Fibroblast of pulmonary artery (primary cell): ENCODE measurements around the gene PI4K2A.
"Not testable (repeated sequence)": the region's sequence is repeated elsewhere in the genome, so short reads cannot be mapped to it uniquely, and the experiment has no call there.

Experiments used
- DNase-seq: peaks from one replicate; pipeline ENCODE4 v3.0.0-alpha.2; 2010; ENCODE audit warnings: low read depth
- H3K4me3 ChIP-seq: replicated peaks from 2 replicates; pipeline ENCODE4 v1.5.1; 2011; ENCODE audit warnings: low read depth, mild to moderate bottlenecking, control low read depth, low read length, moderate library complexity
- TF ChIP-seq, protein P1 (sequence below): IDR thresholded peaks from 2 replicates; pipeline ENCODE4 v1.5.1; 2011; ENCODE audit warnings: mild to moderate bottlenecking, control low read depth, low read length, inconsistent platforms; ENCODE audit errors: missing control alignments

PI4K2A gene

DNA sequence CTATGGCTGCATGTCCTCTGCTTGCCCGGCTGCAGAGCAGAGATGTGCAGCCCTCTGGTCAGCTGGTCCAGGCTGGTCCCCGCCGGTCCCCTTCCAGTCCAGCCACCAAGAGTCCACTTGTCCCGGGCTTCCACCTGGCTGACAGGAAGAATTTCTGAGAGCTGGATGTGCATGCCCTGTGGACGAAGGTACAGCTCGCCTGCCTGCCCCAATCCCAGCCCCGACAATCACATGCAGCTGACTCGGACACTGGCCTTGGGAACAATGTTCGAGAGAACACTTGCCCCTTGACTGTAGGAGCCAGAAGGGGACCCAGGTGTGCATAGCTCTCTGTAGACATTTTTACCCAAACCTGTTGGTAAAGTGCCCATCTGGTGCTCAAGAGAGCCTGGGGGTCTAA lies 34.8 kb downstream of the PI4K2A start:
- H3K4me3 ChIP-seq = no peak overlapping the region
- DNase-seq = no peak
- TF ChIP-seq, protein P1, sequence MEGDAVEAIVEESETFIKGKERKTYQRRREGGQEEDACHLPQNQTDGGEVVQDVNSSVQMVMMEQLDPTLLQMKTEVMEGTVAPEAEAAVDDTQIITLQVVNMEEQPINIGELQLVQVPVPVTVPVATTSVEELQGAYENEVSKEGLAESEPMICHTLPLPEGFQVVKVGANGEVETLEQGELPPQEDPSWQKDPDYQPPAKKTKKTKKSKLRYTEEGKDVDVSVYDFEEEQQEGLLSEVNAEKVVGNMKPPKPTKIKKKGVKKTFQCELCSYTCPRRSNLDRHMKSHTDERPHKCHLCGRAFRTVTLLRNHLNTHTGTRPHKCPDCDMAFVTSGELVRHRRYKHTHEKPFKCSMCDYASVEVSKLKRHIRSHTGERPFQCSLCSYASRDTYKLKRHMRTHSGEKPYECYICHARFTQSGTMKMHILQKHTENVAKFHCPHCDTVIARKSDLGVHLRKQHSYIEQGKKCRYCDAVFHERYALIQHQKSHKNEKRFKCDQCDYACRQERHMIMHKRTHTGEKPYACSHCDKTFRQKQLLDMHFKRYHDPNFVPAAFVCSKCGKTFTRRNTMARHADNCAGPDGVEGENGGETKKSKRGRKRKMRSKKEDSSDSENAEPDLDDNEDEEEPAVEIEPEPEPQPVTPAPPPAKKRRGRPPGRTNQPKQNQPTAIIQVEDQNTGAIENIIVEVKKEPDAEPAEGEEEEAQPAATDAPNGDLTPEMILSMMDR = no peak

DNA sequence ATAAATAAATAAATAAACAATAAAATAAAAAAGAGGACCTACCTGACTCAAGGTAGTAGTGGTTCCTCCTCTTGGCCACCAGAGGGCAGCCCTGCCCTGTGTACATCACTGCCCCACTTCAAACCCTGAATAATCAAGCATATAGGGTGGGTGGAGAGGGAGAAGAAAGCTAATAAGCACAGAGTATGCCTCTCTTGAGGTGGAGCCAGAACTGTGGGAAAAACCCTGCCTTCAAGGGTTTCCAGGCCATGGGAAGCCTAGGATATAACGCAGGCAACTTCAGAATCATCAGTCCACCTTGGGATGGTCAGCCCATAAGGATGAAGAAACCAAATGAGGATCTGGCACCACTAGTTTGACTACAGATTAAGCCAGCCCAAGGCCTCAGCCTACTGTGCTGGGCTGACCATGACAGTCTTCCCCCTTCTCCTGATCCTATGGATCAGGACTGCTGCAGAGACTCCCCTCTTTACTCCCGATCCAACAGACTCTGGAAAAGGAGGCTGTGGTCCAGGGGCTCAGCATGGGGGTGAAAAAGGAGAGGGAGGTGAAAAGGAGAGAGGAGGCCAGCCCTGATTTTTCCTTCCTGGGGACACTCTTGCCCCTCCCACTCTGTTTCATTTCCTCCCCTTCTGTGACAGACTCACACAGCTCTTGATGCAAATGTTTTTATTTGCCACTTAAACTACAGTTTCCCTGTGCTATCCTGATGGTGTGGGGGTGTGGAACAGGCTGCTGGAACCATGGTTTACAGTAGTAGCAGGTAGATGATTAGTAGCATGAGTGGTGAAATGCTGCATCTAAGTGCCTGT lies 36.5 kb downstream of the PI4K2A start:
- DNase-seq = peak; percentile 71
- H3K4me3 ChIP-seq = no peak overlapping the region
- TF ChIP-seq, protein P1 = peak; percentile 88

DNA sequence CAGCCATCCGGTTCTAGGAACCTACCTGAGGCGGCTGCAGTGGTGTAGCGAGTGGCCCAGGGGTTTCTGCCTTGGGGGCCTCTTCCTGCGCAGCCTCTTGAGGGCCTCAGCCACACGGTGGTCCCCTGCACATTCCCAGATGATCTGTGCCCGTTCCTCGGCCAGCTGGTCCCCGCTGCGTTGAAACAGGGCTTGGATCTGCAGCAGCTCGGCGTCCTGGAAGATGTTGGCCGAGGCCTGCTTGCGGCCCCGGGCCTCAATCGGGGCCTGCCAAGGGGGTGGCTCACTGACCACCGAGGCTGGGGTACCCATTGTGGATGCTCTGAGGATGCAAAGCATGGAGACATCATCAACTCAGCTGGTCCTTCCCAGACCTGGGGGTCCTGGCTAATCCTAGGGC lies 39.1 kb downstream of the PI4K2A start:
- H3K4me3 ChIP-seq = no peak overlapping the region
- TF ChIP-seq, protein P1 = no peak
- DNase-seq = no peak

DNA sequence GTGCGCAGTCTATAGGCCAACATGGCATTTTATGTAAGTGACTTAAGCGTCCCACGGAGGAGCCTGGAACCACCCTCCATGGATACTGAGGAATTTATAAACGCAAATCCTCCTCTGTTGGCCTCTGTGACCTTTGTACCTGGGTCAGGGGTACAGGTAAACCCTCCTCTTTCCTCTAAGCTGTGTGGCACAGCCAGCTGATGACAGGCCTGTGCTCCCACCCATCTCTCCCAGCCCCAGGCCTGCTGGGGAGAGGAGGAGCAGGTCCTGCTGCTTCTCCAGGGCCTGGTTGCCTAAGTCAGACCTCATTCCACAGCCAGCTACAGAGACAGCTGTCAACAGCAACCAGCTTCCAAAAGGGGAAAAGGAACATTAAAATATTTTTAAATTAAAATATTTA lies 41.6 kb downstream of the PI4K2A start:
- H3K4me3 ChIP-seq = no peak overlapping the region
- no peak for DNase-seq
- TF ChIP-seq, protein P1 = no peak

DNA sequence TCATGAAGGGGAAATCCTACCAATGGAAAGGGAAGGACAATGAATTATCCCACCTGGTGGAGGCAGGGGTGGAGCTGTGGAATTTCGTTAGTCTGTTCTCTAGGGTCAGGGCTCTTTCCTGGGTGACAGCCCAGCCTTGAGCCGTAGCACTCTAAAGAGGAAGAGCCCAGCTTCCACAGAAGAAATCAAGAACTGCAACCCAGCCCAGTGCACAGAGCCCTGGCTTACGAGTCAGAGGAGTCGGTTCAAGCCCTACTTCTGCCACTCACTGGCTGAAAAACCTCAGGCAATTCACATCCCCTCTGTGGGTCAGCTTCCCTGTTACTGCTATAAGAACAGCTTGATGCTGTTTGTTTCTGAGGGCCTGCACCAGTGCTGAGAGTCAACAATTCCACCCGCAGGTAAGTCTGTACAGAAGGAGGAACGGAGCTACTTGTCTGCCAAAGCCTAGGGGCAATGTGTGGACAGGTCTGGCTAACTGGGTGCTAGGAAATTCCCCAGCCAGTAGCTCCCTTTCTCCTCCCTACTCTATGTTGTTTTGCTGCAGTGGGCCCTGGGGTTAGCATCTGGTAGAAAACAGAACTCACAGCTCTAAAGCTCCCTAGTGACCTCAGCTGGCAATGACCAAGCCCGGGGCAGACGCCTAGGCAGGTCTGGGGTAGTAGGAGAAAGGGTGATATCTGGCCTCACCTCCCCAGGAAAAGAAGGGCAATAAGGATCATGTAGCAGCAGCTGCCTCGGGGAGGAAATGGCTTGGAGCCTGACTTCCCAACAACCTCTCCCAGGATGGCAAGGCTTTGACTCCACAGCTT lies 43.3 kb downstream of the PI4K2A start:
- DNase-seq = peak; percentile 34
- TF ChIP-seq, protein P1 = no peak
- H3K4me3 ChIP-seq = no peak overlapping the region

DNA sequence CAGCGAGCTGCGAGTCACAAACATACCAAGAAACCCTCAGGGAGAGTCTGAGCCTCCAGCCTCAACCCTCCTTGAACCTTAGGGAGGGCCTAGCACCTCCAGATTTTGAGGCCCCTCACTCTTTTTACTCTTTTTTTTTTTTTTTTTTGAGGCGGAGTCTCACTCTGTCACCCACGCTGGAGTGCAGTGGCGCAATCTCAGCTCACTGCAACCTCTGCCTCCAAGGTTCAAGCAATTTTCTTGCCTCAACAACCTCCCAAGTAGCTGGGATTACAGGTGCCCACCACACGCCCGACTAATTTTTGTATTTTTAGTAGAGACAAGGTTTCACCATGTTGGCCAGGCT lies 43.9 kb downstream of the PI4K2A start:
- DNase-seq, H3K4me3 ChIP-seq: not testable (repeated sequence)

DNA sequence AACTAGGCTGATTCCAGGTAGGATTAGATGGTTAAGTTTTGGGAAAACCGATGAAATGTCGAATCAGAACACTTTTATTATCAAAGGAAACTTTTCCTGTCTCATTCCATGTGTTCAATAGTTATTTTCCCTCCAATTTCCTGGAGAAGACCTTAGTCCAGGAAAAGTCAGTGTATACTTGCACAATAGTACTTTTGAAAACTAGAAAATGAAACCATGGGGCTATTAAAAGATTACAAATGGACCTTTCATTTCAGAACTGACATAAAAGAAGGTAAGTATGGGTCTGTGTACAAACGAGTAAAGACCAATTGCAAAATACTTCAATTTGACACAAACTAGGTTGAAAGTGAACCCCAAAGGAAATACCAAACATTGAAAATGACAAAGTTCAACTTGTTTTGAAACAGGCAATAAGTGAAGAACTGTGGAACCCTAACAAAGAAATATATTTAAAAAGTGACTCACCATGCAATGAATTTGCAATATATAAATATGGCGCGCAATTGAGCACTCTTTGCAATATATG lies 44.5 kb downstream of the PI4K2A start:
- peak; percentile 20 for DNase-seq
- peak overlapping the region; percentile 76 for H3K4me3 ChIP-seq
- TF ChIP-seq, protein P1 = no peak
